Measurements from ENCODE around the gene EPSTI1.

DNA sequence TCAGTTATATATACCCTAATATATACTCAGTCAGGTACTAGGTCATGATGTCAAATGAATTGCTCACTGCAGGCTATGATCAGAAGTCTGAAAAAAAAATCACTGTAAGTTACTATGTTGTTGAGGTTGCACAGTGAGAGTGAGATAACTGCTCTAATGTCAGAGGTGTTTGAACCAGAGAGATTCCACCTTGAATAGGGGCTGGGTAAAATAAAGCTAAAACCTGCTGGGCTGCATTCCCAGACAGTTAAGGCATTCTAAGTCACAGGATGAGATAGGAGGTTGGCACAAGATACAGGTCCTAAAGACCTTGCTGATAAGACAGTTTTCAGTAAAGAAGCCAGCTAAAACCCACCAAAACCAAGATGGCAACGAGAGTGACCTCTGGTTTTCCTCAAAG, 10.2 kb downstream of the EPSTI1 start:
- TF ChIP-seq, protein P1, sequence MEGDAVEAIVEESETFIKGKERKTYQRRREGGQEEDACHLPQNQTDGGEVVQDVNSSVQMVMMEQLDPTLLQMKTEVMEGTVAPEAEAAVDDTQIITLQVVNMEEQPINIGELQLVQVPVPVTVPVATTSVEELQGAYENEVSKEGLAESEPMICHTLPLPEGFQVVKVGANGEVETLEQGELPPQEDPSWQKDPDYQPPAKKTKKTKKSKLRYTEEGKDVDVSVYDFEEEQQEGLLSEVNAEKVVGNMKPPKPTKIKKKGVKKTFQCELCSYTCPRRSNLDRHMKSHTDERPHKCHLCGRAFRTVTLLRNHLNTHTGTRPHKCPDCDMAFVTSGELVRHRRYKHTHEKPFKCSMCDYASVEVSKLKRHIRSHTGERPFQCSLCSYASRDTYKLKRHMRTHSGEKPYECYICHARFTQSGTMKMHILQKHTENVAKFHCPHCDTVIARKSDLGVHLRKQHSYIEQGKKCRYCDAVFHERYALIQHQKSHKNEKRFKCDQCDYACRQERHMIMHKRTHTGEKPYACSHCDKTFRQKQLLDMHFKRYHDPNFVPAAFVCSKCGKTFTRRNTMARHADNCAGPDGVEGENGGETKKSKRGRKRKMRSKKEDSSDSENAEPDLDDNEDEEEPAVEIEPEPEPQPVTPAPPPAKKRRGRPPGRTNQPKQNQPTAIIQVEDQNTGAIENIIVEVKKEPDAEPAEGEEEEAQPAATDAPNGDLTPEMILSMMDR (IDR thresholded peaks at IDR 0.05): no peak
- TF ChIP-seq POLR2A (IDR thresholded peaks at IDR 0.05): no peak
